PC-3 (cell line): ENCODE results near the gene IL5RA.

ENCODE experiments used
- CTCF ChIP-seq: fragments of 300-600 bp; sonication (generic); conservative IDR thresholded peaks from 2 replicates; pipeline ENCODE4 v1.5.1; 2017; ENCODE audit warnings: antibody characterized with exemption, low read depth, mild to moderate bottlenecking, low read length
- EZH2 ChIP-seq: fragments of 300-600 bp; sonication (generic); IDR thresholded peaks from one replicate; pipeline ENCODE4 v1.6.1; 2017; ENCODE audit warnings: antibody characterized with exemption, mild to moderate bottlenecking, low read length; ENCODE audit not compliant: unreplicated experiment

GRCh38 chr3:3074551-3075257, 35.5 kb downstream of the IL5RA start:
- no peak for TF ChIP-seq CTCF
- TF ChIP-seq EZH2: no peak
